Measurements from ENCODE around the gene TMEM225B. TPM values are rescaled to one million over a fixed set of nuclear protein-coding genes. Genes with fewer than 3 reads are reported as not detected.
"Not testable (repeated sequence)": the region's sequence is repeated elsewhere in the genome, so short reads cannot be mapped to it uniquely, and the experiment has no call there.

The TMEM225B gene
- total RNA-seq, 1 donor from 2014 or later, result not detected

DNA sequence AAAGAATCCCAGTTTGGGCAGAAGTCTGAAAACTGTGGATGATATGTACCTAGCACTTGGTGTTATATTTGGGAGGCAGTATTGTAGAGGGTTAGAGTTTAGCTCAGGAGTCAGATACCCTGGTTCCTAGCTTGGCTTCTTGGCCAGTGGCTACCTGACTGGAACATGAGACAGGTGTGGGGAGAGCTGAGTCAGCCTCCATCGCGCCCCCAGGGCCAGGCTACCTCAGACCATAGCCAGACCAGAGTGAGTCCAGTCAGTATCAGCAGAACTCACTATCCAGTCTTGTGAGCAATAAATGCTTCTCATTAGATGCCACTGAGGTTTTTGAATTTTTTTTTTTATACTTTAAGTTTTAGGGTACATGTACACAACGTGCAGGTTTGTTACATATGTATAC, 55.7 kb downstream of the TMEM225B start:
- DNase-seq (ENCODE audit: low read depth in 2 of 2), result no peak

DNA sequence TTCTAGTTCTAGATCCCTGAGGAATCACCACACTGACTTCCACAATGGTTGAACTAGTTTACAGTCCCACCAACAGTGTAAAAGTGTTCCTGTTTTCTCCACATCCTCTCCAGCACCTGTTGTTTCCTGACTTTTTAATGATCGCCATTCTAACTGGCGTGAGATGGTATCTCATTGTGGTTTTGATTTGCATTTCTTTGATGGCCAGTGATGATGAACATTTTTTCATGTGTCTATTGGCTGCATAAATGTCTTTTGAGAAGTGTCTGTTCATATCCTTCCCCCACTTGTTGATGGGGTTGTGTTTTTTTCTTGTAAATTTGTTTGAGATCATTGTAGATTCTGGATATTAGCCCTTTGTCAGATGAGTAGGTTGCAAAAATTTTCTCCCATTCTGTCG, 56.6 kb downstream of the TMEM225B start:
- not testable (repeated sequence) for DNase-seq (ENCODE audit: low read depth in 2 of 2)

DNA sequence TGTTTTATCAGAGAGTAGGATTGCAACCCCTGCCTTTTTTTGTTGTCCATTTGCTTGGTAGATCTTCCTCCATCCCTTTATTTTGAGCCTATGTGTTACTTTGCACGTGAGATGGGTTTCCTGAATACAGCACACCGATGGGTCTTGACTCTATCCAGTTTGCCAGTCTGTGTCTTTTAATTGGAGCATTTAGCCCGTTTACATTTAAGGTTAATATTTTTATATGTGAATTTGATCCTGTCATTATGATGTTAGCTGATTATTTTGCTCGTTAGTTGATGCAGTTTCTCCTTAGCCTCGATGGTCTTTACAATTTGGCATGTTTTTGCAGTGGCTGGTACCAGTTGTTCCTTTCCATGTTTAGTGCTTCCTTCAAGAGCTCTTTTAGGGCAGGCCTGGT, 59.8 kb downstream of the TMEM225B start:
- DNase-seq (ENCODE audit: low read depth in 2 of 2), result not testable (repeated sequence)

Other genes starting within 250 kb of the TMEM225B start
- 275 and 340 TPM in 2 replicates for gene ARPC1B, start 223.5 kb upstream of the TMEM225B start, total RNA-seq
- 15.7 and 17.9 TPM in 2 replicates for gene PDAP1, start 189.7 kb upstream of the TMEM225B start, total RNA-seq
- 73.0 and 75.0 TPM in 2 replicates for gene BUD31, start 189.3 kb upstream of the TMEM225B start, total RNA-seq
- gene PTCD1, start 159.5 kb upstream of the TMEM225B start, total RNA-seq, result 3.1 and 4.2 TPM in 2 replicates
- 16.3 and 17.4 TPM in 2 replicates for gene CPSF4, start 159.3 kb upstream of the TMEM225B start, total RNA-seq
- 359 and 414 TPM in 2 replicates for gene ATP5MF, start 132.1 kb upstream of the TMEM225B start, total RNA-seq
- 2.4 and 3.6 TPM in 2 replicates for gene ZNF789, start 125.4 kb upstream of the TMEM225B start, total RNA-seq
- gene ZNF394, start 98.0 kb upstream of the TMEM225B start, total RNA-seq, result 17.2 and 25.8 TPM in 2 replicates
- gene ZKSCAN5, start 93.6 kb upstream of the TMEM225B start, total RNA-seq, result 6.1 and 7.5 TPM in 2 replicates
- gene FAM200A, start 46.2 kb upstream of the TMEM225B start, total RNA-seq, result 3.3 and 3.8 TPM in 2 replicates
- gene ZNF655, start 39.6 kb upstream of the TMEM225B start, total RNA-seq, result 4.6 and 9.5 TPM in 2 replicates
- gene ZSCAN25, start 18.7 kb downstream of the TMEM225B start, total RNA-seq, result 7.4 and 12.1 TPM in 2 replicates
- gene CYP3A5, start 81.7 kb downstream of the TMEM225B start, total RNA-seq, result not detected in 2 replicates
- gene CYP3A7, start 136.9 kb downstream of the TMEM225B start, total RNA-seq, result not detected in 2 replicates
- not detected in 2 replicates for gene CYP3A4, start 185.9 kb downstream of the TMEM225B start, total RNA-seq
- gene CYP3A43, start 229.7 kb downstream of the TMEM225B start, total RNA-seq, result not detected in 2 replicates

All from lung microvascular endothelial cell (primary cell).